Heart right ventricle (tissue), 16 donors: ENCODE measurements around the gene LAG3. TPM values are rescaled to one million over a fixed set of nuclear protein-coding genes. Genes with fewer than 3 reads are reported as not detected.

Experiments
- ATAC-seq, 8 donors: fragments of 200-7000 bp; cut with Tn5 transposase; one replicate each; pipeline ENCODE4 v1.9.1; 2020; ENCODE audit warnings: mild to moderate bottlenecking in 8 of 8, moderate library complexity in 8 of 8, moderate number of reproducible peaks in 1 of 8
- DNase-seq, 2 donors: peaks; one replicate each; pipeline ENCODE4 v3.0.0-alpha.2; 2020
- H3K27ac ChIP-seq, 10 donors: fragments of 200-600 bp; sonication (generic) in 2 of 10; one replicate each; pipeline versions ENCODE4 v1.5.0 to v1.8.0; 2020 to 2022; ENCODE audit warnings: mild to moderate bottlenecking in 3 of 10
- H3K27me3 ChIP-seq, 7 donors: fragments of 200-600 bp; one replicate each; pipeline ENCODE4 v1.8.0; 2021 to 2022; ENCODE audit warnings: mild to moderate bottlenecking in 2 of 7
- H3K36me3 ChIP-seq, 9 donors: fragments of 200-600 bp; sonication (generic) in 1 of 9; one replicate each; pipeline versions ENCODE4 v1.5.0 to v1.8.0; 2020 to 2022; ENCODE audit warnings: mild to moderate bottlenecking in 2 of 9
- H3K4me1 ChIP-seq, 9 donors: fragments of 200-600 bp; sonication (generic) in 1 of 9; one replicate each; pipeline versions ENCODE4 v1.5.0 to v1.8.0; 2020 to 2022; ENCODE audit warnings: mild to moderate bottlenecking in 4 of 9
- H3K4me3 ChIP-seq, 10 donors: fragments of 200-600 bp; sonication (generic) in 2 of 10; one replicate each; pipeline versions ENCODE4 v1.5.0 to v1.8.0; 2020 to 2022; ENCODE audit warnings: mild to moderate bottlenecking in 7 of 10, moderate library complexity in 2 of 10
- H3K9me3 ChIP-seq, 11 donors: fragments of 200-600 bp in 10 of 11; sonication (generic) in 2 of 11; one replicate each; pipeline versions ENCODE4 v1.5.0 to v1.8.0; 2013 to 2022; ENCODE audit warnings: mild to moderate bottlenecking in 2 of 11, control low read depth in 1 of 11, moderate library complexity in 1 of 11
- CTCF ChIP-seq, 9 donors: fragments of 200-600 bp; sonication (generic) in 2 of 9; IDR thresholded peaks; one replicate each; pipeline versions ENCODE4 v1.5.0 to v1.8.0; 2021 to 2022; ENCODE audit warnings: antibody characterized with exemption in 9 of 9, mild to moderate bottlenecking in 5 of 9, moderate library complexity in 1 of 9
- WGBS, 2 donors: extraction: QIAGEN DNeasy Blood & Tissue Kit; methylation state at CpG; one replicate each; pipeline ENCODE4 v1.1.7; 2013; ENCODE audit warnings: inconsistent platforms in 1 of 2; 5-methylcytosine and 5-hydroxymethylcytosine counted together
- intact Hi-C, 10 donors: fragments of 100-400 bp; cut with DNase I; formaldehyde crosslinking; loops; one replicate each; pipeline versions ENCODE4 v1.11.1 to v1.14.2; 2022
- polyA plus RNA-seq, 2 donors: library from polyadenylated mRNA; stranded (reverse); fragments of 200-250 nt; gene quantifications; one replicate each; pipeline ENCODE4 v1.2.3, GENCODE V29; 2013
- total RNA-seq, 10 donors: library from RNA; stranded (reverse); fragmentation: NEBNext Ultra II Directional in 3 of 10; extraction: Animal tissue kit (Norgen Biotek cat#: 25700) in 3 of 10; gene quantifications; one replicate each; pipeline versions ENCODE4 v1.2.1 to v1.2.4, GENCODE V29; 2021 to 2023
- donor health status: Arrhythmogenic right ventricular cardiomyopathy.
- donor health status: ischemic (EF 13 %, LVEDD 7.1; RV severe dilation, severe dysfunction).
- donor health status: healthy with polysubstance abuse.
- donor health status: DM: no; HTN: yes; CAD: no.
- donor health status: DM: no; HTN: no; CAD: no.
- donor health status: ischemic (EF 25% LVEDD 6.9; RV normal size, moderate dysfunction).
- donor health status: ischemic (EF 25% LVEDD 5.7; RV mildly dilated, moderate dysfunction).
- donor health status: healthy.
- donor health status: DM: yes; HTN: yes; CAD: no.
- donor health status: Ischemic cardiomyopathy.
- donor health status: ischemic (EF 35%, LVEDD 5.7; RV mildly dilated, moderate dysfunction).
- donor health status: nonischemic (EF 11% LVEDD 7.7; RV severe dilation, severe dysfunction).
- donor health status: DM: yes; HTN: yes; CAD: no.
- donor health status: PGD.
- donor health status: ischemic (EF 29% LVEDD 5.4; RV normal size, mild dysfunction).
- donor health status: nonischemic (EF 23%, LVEDD 6.1; RV moderate dilation, normal function).

LAG3 gene
- total and polyA plus RNA-seq, 12 donors: 0.13 to 2.1 (median 0.26) TPM; not detected in 2

- intact Hi-C loops: loop anchor here in 1 of 10 donors (2.0 kb wide), 1 partner anchor 27 kb away; the partner anchor contains the start of gene MLF2
- H3K27ac ChIP-seq: no peak overlapping the region
- no peak for TF ChIP-seq CTCF (IDR thresholded peaks at IDR 0.05)
- peaks cover 0 to 51% (median 26%) of the 10 kb centered on the region in 9 donors for H3K36me3 ChIP-seq
- ATAC-seq: no peak
- H3K4me3 ChIP-seq: no peak overlapping the region
- H3K27me3 ChIP-seq: no peaks in the 10 kb centered on the region
- 91 to 94% methylated on average over 7 of the region's 7 CpGs for WGBS, 2 donors
- H3K9me3 ChIP-seq: no peaks in the 10 kb centered on the region
- DNase-seq: no peak
- peaks cover 0 to 20% (median 14%) of the 10 kb centered on the region in 9 donors for H3K4me1 ChIP-seq
These were observed 47.0 kb upstream of the LAG3 start for GRCh38 chr12:6725350-6725749.

GRCh38 chr12:6729186-6729585, 43.1 kb upstream of the LAG3 start:
- intact Hi-C loops: no loop called here
- Histone ChIP-seq H3K9me3 (no peaks in the 10 kb centered on the region), H3K27me3 (no peaks in the 10 kb centered on the region), H3K4me3 (no peak overlapping the region), H3K4me1 (peaks cover 0 to 18% (median 13%) of the 10 kb centered on the region in 9 donors), H3K27ac (no peak overlapping the region), H3K36me3 (peaks cover 0 to 81% (median 40%) of the 10 kb centered on the region in 9 donors)
- 93 to 96% methylated on average over 18 of the region's 18 CpGs for WGBS, 2 donors
- no peak for ATAC-seq
- DNase-seq: no peak
- no peak for TF ChIP-seq CTCF (IDR thresholded peaks at IDR 0.05)

- no peaks in the 10 kb centered on the region for H3K9me3 ChIP-seq
- DNase-seq (no peak), ATAC-seq (no peak)
- no peak overlapping the region for H3K4me3 ChIP-seq
- H3K4me1 ChIP-seq: peaks cover 0 to 11% (median 5%) of the 10 kb centered on the region in 9 donors
- WGBS, 2 donors: 95 to 97% methylated on average over 8 of the region's 8 CpGs
- no peak for TF ChIP-seq CTCF (IDR thresholded peaks at IDR 0.05)
- intact Hi-C loops: no loop called here
- H3K27me3 ChIP-seq: no peaks in the 10 kb centered on the region
- peaks cover 0 to 91% (median 40%) of the 10 kb centered on the region in 9 donors for H3K36me3 ChIP-seq
- no peak overlapping the region for H3K27ac ChIP-seq
These were observed 42.2 kb upstream of the LAG3 start for GRCh38 chr12:6730169-6730568.

- H3K4me1 ChIP-seq: peaks cover 0 to 12% (median 7%) of the 10 kb centered on the region in 9 donors
- WGBS, 2 donors: 60 to 66% methylated on average over 10 of the region's 10 CpGs
- no peak overlapping the region for H3K4me3 ChIP-seq
- H3K27ac ChIP-seq: peak overlapping the region in 3 of 10 donors; percentile 10 to 56 (median 22)
- peak in 3 of 8 donors; percentile 8 to 39 (median 16) for ATAC-seq
- no peaks in the 10 kb centered on the region for H3K9me3 ChIP-seq
- no peak for DNase-seq
- H3K36me3 ChIP-seq: peaks cover 0 to 50% (median 20%) of the 10 kb centered on the region in 9 donors
- H3K27me3 ChIP-seq: no peaks in the 10 kb centered on the region
- intact Hi-C loops: loop anchor here (1.0 to 5.0 kb wide), 6 partner anchors 43 to 93 kb away; partner anchors contain the start of gene P3H3 (in 5 of the 10)
- no peak for TF ChIP-seq CTCF (IDR thresholded peaks at IDR 0.05)
These were observed 37.6 kb upstream of the LAG3 start for GRCh38 chr12:6734506-6735387.
